ENCODE data around the gene HOXC4.

HOXC4 gene

GRCh38 chr12:54009171-54010052 lies 44.2 kb upstream of the HOXC4 start:
- Histone ChIP-seq H3K4me1 (peaks cover 3% of the 10 kb centered on the region), H3K4me2 (ENCODE audit: low read length) (no peak overlapping the region), H3K27me3 (ENCODE audit: control insufficient read depth, insufficient read depth, low read length) (peaks cover 18% of the 10 kb centered on the region), H2AFZ (no peak overlapping the region), H3K9ac (no peak overlapping the region), H3K36me3 (ENCODE audit: control insufficient read depth, insufficient read depth, low read length) (no peaks in the 10 kb centered on the region), H3K79me2 (no peaks in the 10 kb centered on the region), H3K4me3 (ENCODE audit: low read depth, low read length) (no peak overlapping the region), H3K27ac (no peak overlapping the region), H3K9me3 (ENCODE audit: control insufficient read depth, low read length) (no peaks in the 10 kb centered on the region)
- TF ChIP-seq CTCF (IDR thresholded peaks at IDR 0.05), result no peak

GRCh38 chr12:54010053-54010971 lies 43.3 kb upstream of the HOXC4 start:
- Histone ChIP-seq H3K27ac (no peak overlapping the region), H3K4me2 (ENCODE audit: low read length) (no peak overlapping the region), H3K9me3 (ENCODE audit: control insufficient read depth, low read length) (no peaks in the 10 kb centered on the region), H3K4me3 (ENCODE audit: low read depth, low read length) (no peak overlapping the region), H3K79me2 (no peaks in the 10 kb centered on the region), H3K36me3 (ENCODE audit: control insufficient read depth, insufficient read depth, low read length) (no peaks in the 10 kb centered on the region), H3K9ac (no peak overlapping the region), H3K4me1 (peaks cover 3% of the 10 kb centered on the region), H3K27me3 (ENCODE audit: control insufficient read depth, insufficient read depth, low read length) (peaks cover 15% of the 10 kb centered on the region), H2AFZ (no peak overlapping the region)
- TF ChIP-seq CTCF (IDR thresholded peaks at IDR 0.05), result no peak

- no peak for TF ChIP-seq CTCF (IDR thresholded peaks at IDR 0.05)
- H3K27me3 ChIP-seq (ENCODE audit: control insufficient read depth, insufficient read depth, low read length), result peaks cover 19% of the 10 kb centered on the region
- H3K4me1 ChIP-seq, result peaks cover 1% of the 10 kb centered on the region
- H2AFZ ChIP-seq, result no peak overlapping the region
- no peaks in the 10 kb centered on the region for H3K79me2 ChIP-seq
- no peak overlapping the region for H3K4me2 ChIP-seq (ENCODE audit: low read length)
- no peaks in the 10 kb centered on the region for H3K36me3 ChIP-seq (ENCODE audit: control insufficient read depth, insufficient read depth, low read length)
- no peak overlapping the region for H3K4me3 ChIP-seq (ENCODE audit: low read depth, low read length)
- no peak overlapping the region for H3K9ac ChIP-seq
- H3K9me3 ChIP-seq (ENCODE audit: control insufficient read depth, low read length), result no peaks in the 10 kb centered on the region
- H3K27ac ChIP-seq, result no peak overlapping the region
These were observed 42.5 kb upstream of the HOXC4 start for GRCh38 chr12:54010972-54011664.

GRCh38 chr12:54011665-54012532 lies 41.7 kb upstream of the HOXC4 start:
- Histone ChIP-seq H3K4me2 (ENCODE audit: low read length) (no peak overlapping the region), H3K79me2 (no peaks in the 10 kb centered on the region), H3K27me3 (ENCODE audit: control insufficient read depth, insufficient read depth, low read length) (peaks cover 20% of the 10 kb centered on the region), H3K27ac (no peak overlapping the region), H3K4me1 (no peaks in the 10 kb centered on the region), H3K36me3 (ENCODE audit: control insufficient read depth, insufficient read depth, low read length) (no peaks in the 10 kb centered on the region), H3K9me3 (ENCODE audit: control insufficient read depth, low read length) (no peaks in the 10 kb centered on the region), H3K9ac (no peak overlapping the region), H3K4me3 (ENCODE audit: low read depth, low read length) (no peak overlapping the region), H2AFZ (no peak overlapping the region)
- no peak for TF ChIP-seq CTCF (IDR thresholded peaks at IDR 0.05)

Data from parathyroid adenoma (tissue), 2 donors.